T-helper 1 cell treated with Interleukin-12 subunit alpha and Interleukin-12 subunit beta and Interleukin-4 antibody, amounts not matched to agents 30 μg/mL and 1 μg/mL, for 36 hours (primary cell): ENCODE results near the gene UBE2E1.
"Not testable (repeated sequence)": the region's sequence is repeated elsewhere in the genome, so short reads cannot be mapped to it uniquely, and the experiment has no call there.

Experiments used
- H3K27ac Mint-ChIP-seq: one replicate; pipeline ENCODE4 v1.8.0; 2021; ENCODE audit warnings: mild to moderate bottlenecking, mixed read lengths
- H3K27me3 Mint-ChIP-seq: one replicate; pipeline ENCODE4 v1.8.0; 2021; ENCODE audit warnings: low read depth, mixed read lengths
- H3K36me3 Mint-ChIP-seq: one replicate; pipeline ENCODE4 v1.8.0; 2021; ENCODE audit warnings: low read depth, mixed read lengths
- H3K4me1 Mint-ChIP-seq: one replicate; pipeline ENCODE4 v1.8.0; 2021; ENCODE audit warnings: low read depth, mixed read lengths
- H3K4me3 Mint-ChIP-seq: one replicate; pipeline ENCODE4 v1.8.0; 2021; ENCODE audit warnings: mild to moderate bottlenecking, moderate library complexity, mixed read lengths
- H3K9me3 Mint-ChIP-seq: one replicate; pipeline ENCODE4 v1.8.0; 2021; ENCODE audit warnings: mixed read lengths

The UBE2E1 gene

GRCh38 chr3:23867400-23867799 lies 61.6 kb downstream of the UBE2E1 start:
- Mint-ChIP-seq H3K27ac (no peak overlapping the region), H3K36me3 (peaks cover 2% of the 10 kb centered on the region), H3K9me3 (no peaks in the 10 kb centered on the region), H3K4me1 (peaks cover 5% of the 10 kb centered on the region), H3K4me3 (no peak overlapping the region), H3K27me3 (no peaks in the 10 kb centered on the region)

GRCh38 chr3:23867838-23868237 lies 62.1 kb downstream of the UBE2E1 start:
- Mint-ChIP-seq H3K9me3 (no peaks in the 10 kb centered on the region), H3K27me3 (no peaks in the 10 kb centered on the region), H3K4me1 (peaks cover 5% of the 10 kb centered on the region), H3K4me3 (no peak overlapping the region), H3K27ac (no peak overlapping the region), H3K36me3 (peaks cover 2% of the 10 kb centered on the region)

GRCh38 chr3:23869977-23870662 lies 64.4 kb downstream of the UBE2E1 start:
- Mint-ChIP-seq H3K9me3 (no peaks in the 10 kb centered on the region), H3K27ac (no peak overlapping the region), H3K36me3 (no peaks in the 10 kb centered on the region), H3K4me3 (no peak overlapping the region), H3K4me1 (peaks cover 5% of the 10 kb centered on the region), H3K27me3 (no peaks in the 10 kb centered on the region)

GRCh38 chr3:23870663-23871043 lies 64.9 kb downstream of the UBE2E1 start:
- not testable (repeated sequence) for H3K36me3 Mint-ChIP-seq, H3K4me3 Mint-ChIP-seq, H3K9me3 Mint-ChIP-seq, H3K27me3 Mint-ChIP-seq, H3K4me1 Mint-ChIP-seq, H3K27ac Mint-ChIP-seq

GRCh38 chr3:23871361-23871760 lies 65.6 kb downstream of the UBE2E1 start:
- H3K4me3 Mint-ChIP-seq, H3K9me3 Mint-ChIP-seq, H3K4me1 Mint-ChIP-seq: not testable (repeated sequence)

GRCh38 chr3:23872330-23872729 lies 66.6 kb downstream of the UBE2E1 start:
- H3K9me3 Mint-ChIP-seq, result no peaks in the 10 kb centered on the region
- no peaks in the 10 kb centered on the region for H3K27me3 Mint-ChIP-seq
- H3K4me1 Mint-ChIP-seq, result peaks cover 2% of the 10 kb centered on the region
- no peak overlapping the region for H3K4me3 Mint-ChIP-seq
- H3K27ac Mint-ChIP-seq, result no peak overlapping the region
- no peaks in the 10 kb centered on the region for H3K36me3 Mint-ChIP-seq

More at GRCh38 chr3:23871361-23871760, 65.6 kb downstream of the UBE2E1 start:
- not testable (repeated sequence) for H3K27ac Mint-ChIP-seq, H3K36me3 Mint-ChIP-seq, H3K27me3 Mint-ChIP-seq

GRCh38 chr3:23873941-23874340 lies 68.2 kb downstream of the UBE2E1 start:
- H3K27ac Mint-ChIP-seq, result no peak overlapping the region
- no peaks in the 10 kb centered on the region for H3K9me3 Mint-ChIP-seq
- peaks cover 2% of the 10 kb centered on the region for H3K4me1 Mint-ChIP-seq
- H3K4me3 Mint-ChIP-seq, result no peak overlapping the region
- H3K27me3 Mint-ChIP-seq, result no peaks in the 10 kb centered on the region
- H3K36me3 Mint-ChIP-seq, result no peaks in the 10 kb centered on the region

GRCh38 chr3:23874359-23875112 lies 68.8 kb downstream of the UBE2E1 start:
- Mint-ChIP-seq H3K4me3 (no peak overlapping the region), H3K9me3 (no peaks in the 10 kb centered on the region), H3K36me3 (no peaks in the 10 kb centered on the region), H3K27ac (no peak overlapping the region), H3K4me1 (no peaks in the 10 kb centered on the region), H3K27me3 (no peaks in the 10 kb centered on the region)

GRCh38 chr3:23875113-23875725 lies 69.5 kb downstream of the UBE2E1 start:
- H3K27ac Mint-ChIP-seq, result no peak overlapping the region
- no peaks in the 10 kb centered on the region for H3K9me3 Mint-ChIP-seq
- H3K36me3 Mint-ChIP-seq, result no peaks in the 10 kb centered on the region
- H3K27me3 Mint-ChIP-seq, result no peaks in the 10 kb centered on the region
- no peaks in the 10 kb centered on the region for H3K4me1 Mint-ChIP-seq
- H3K4me3 Mint-ChIP-seq, result no peak overlapping the region

- peaks cover 2% of the 10 kb centered on the region for H3K4me1 Mint-ChIP-seq
- H3K27me3 Mint-ChIP-seq, result no peaks in the 10 kb centered on the region
- H3K9me3 Mint-ChIP-seq, result no peaks in the 10 kb centered on the region
- H3K36me3 Mint-ChIP-seq, result peaks cover 4% of the 10 kb centered on the region
- H3K4me3 Mint-ChIP-seq, result no peak overlapping the region
- H3K27ac Mint-ChIP-seq, result no peak overlapping the region
Observed at GRCh38 chr3:23876923-23877322, 71.2 kb downstream of the UBE2E1 start.

GRCh38 chr3:23877329-23877980 lies 71.7 kb downstream of the UBE2E1 start:
- Mint-ChIP-seq H3K9me3 (no peaks in the 10 kb centered on the region), H3K27me3 (no peaks in the 10 kb centered on the region), H3K4me3 (no peak overlapping the region), H3K36me3 (peaks cover 4% of the 10 kb centered on the region), H3K27ac (no peak overlapping the region), H3K4me1 (peaks cover 2% of the 10 kb centered on the region)

- Mint-ChIP-seq H3K4me3 (no peak overlapping the region), H3K27me3 (no peaks in the 10 kb centered on the region), H3K27ac (no peak overlapping the region), H3K9me3 (no peaks in the 10 kb centered on the region), H3K4me1 (peaks cover 2% of the 10 kb centered on the region), H3K36me3 (peaks cover 4% of the 10 kb centered on the region)
Observed at GRCh38 chr3:23879485-23879884, 73.7 kb downstream of the UBE2E1 start.

GRCh38 chr3:23880703-23881339 lies 75.1 kb downstream of the UBE2E1 start:
- no peaks in the 10 kb centered on the region for H3K27me3 Mint-ChIP-seq

GRCh38 chr3:23881993-23882392 lies 76.2 kb downstream of the UBE2E1 start:
- H3K4me3 Mint-ChIP-seq, H3K36me3 Mint-ChIP-seq, H3K4me1 Mint-ChIP-seq, H3K9me3 Mint-ChIP-seq, H3K27me3 Mint-ChIP-seq, H3K27ac Mint-ChIP-seq: not testable (repeated sequence)

More at GRCh38 chr3:23880703-23881339, 75.1 kb downstream of the UBE2E1 start:
- no peak overlapping the region for H3K4me3 Mint-ChIP-seq
- no peaks in the 10 kb centered on the region for H3K9me3 Mint-ChIP-seq
- H3K36me3 Mint-ChIP-seq, result peaks cover 4% of the 10 kb centered on the region
- H3K4me1 Mint-ChIP-seq, result peaks cover 2% of the 10 kb centered on the region
- no peak overlapping the region for H3K27ac Mint-ChIP-seq
